HEK293T (cell line): ENCODE results near the gene ENO2.
A peak's percentile ranks its signal among the peaks of the same experiment; 100 is the strongest.
"Not testable (repeated sequence)": the region's sequence is repeated elsewhere in the genome, so short reads cannot be mapped to it uniquely, and the experiment has no call there.

Experiments
- CTCF ChIA-PET: fragments of 350-600 bp; formaldehyde crosslinking; extraction: SDS; loops from one replicate; lab custom pipeline; 2021; ENCODE audit warnings: antibody characterized with exemption, inconsistent platforms; lab: Yijun Ruan, JAX
- POLR2A ChIA-PET: fragments of 350-600 bp; formaldehyde crosslinking; extraction: SDS; loops from one replicate; lab custom pipeline; 2020; ENCODE audit warnings: antibody characterized with exemption, inconsistent platforms; lab: Yijun Ruan, JAX
- DNase-seq: peaks from one replicate; pipeline ENCODE4 v3.0.0; 2012; ENCODE audit warnings: mixed read lengths; ENCODE audit errors: extremely low spot score
- ARNT ChIP-seq: fragments of 450-650 bp; IDR thresholded peaks from 2 replicates; pipeline ENCODE4 v1.6.1; 2017; ENCODE audit warnings: mild to moderate bottlenecking
- BHLHE40 ChIP-seq: fragments of 450-650 bp; IDR thresholded peaks from 2 replicates; pipeline ENCODE4 v1.6.1; 2016; ENCODE audit warnings: mild to moderate bottlenecking, moderate library complexity, borderline replicate concordance
- CTBP1 ChIP-seq: fragments of 450-650 bp; IDR thresholded peaks from 2 replicates; pipeline ENCODE4 v1.6.1; 2016; ENCODE audit warnings: borderline replicate concordance
- ELF4 ChIP-seq: fragments of 450-650 bp; IDR thresholded peaks from 2 replicates; pipeline ENCODE4 v1.6.1; 2017; ENCODE audit warnings: antibody characterized with exemption
- FOXA1 ChIP-seq: fragments of 450-650 bp; IDR thresholded peaks from 2 replicates; pipeline ENCODE4 v1.6.1; 2016; ENCODE audit warnings: mild to moderate bottlenecking
- FOXK2 ChIP-seq: fragments of 450-650 bp; IDR thresholded peaks from 2 replicates; pipeline ENCODE4 v1.6.1; 2016; ENCODE audit warnings: mild to moderate bottlenecking
- FOXM1 ChIP-seq: fragments of 450-650 bp; IDR thresholded peaks from 2 replicates; pipeline ENCODE4 v1.6.1; 2017; ENCODE audit warnings: mild to moderate bottlenecking, borderline replicate concordance
- HDGF ChIP-seq: fragments of 450-650 bp; IDR thresholded peaks from 2 replicates; pipeline ENCODE4 v1.6.1; 2017; ENCODE audit warnings: antibody characterized with exemption, borderline replicate concordance
- L3MBTL2 ChIP-seq: fragments of 450-650 bp; conservative IDR thresholded peaks from 2 replicates; pipeline ENCODE4 v1.6.1; 2016; ENCODE audit warnings: mild to moderate bottlenecking
- LEF1 ChIP-seq: fragments of 450-650 bp; IDR thresholded peaks from 2 replicates; pipeline ENCODE4 v1.6.1; 2017; ENCODE audit warnings: mild to moderate bottlenecking, borderline replicate concordance
- NFRKB ChIP-seq: fragments of 450-650 bp; IDR thresholded peaks from 2 replicates; pipeline ENCODE4 v1.6.1; 2016; ENCODE audit warnings: mild to moderate bottlenecking, moderate library complexity
- PKNOX1 ChIP-seq: fragments of 450-650 bp; IDR thresholded peaks from 2 replicates; pipeline ENCODE4 v1.6.1; 2016
- SP1 ChIP-seq: fragments of 450-650 bp; IDR thresholded peaks from 2 replicates; pipeline ENCODE4 v1.6.1; 2017
- SUZ12 ChIP-seq: fragments of 450-650 bp; IDR thresholded peaks from 2 replicates; pipeline ENCODE4 v1.6.1; 2016; ENCODE audit warnings: mild to moderate bottlenecking
- TARDBP ChIP-seq: fragments of 450-650 bp; IDR thresholded peaks from 2 replicates; pipeline ENCODE4 v1.6.1; 2016
- ZNF384 ChIP-seq: fragments of 450-650 bp; IDR thresholded peaks from 2 replicates; pipeline ENCODE4 v1.6.1; 2016

The ENO2 gene

GRCh38 chr12:6914246-6914946 is at the start of gene ENO2:
ENO2 (plus strand) TSS chr12:6914580; CDS start chr12:6915833, 1,253 bp downstream.
- CTCF ChIA-PET, result interaction anchor here (0.7 to 1.2 kb wide), 5 partner anchors 10 to 45 kb away, joined by 3 to 4 read pairs (median 4); partner anchors contain the start of gene SPSB2

GRCh38 chr12:6865307-6865706 is 49.1 kb upstream of the ENO2 start:
- DNase-seq, result not testable (repeated sequence)
- ChIA-PET POLR2A (interaction anchor here (0.9 to 12.4 kb wide), 5 partner anchors 12 to 97 kb away, joined by 3 to 214 read pairs (median 4); partner anchors contain the start of genes C12orf57, CDCA3, RNU7-1 and USP5), CTCF (interaction anchor here (0.9 to 1.4 kb wide), 2 partner anchors 26 to 79 kb away, joined by 3 read pairs; no protein-coding TSS in a partner anchor)

More at GRCh38 chr12:6914246-6914946, at the start of gene ENO2:
- no peak for DNase-seq
- POLR2A ChIA-PET, result interaction anchor here (0.6 to 4.1 kb wide), 11 partner anchors 10 to 149 kb away, joined by 3 to 33 read pairs (median 6); partner anchors contain the start of genes ATN1, C12orf57, LRRC23 and PTMS
- TF ChIP-seq TARDBP (no peak), SP1 (no peak), PKNOX1 (no peak), BHLHE40 (no peak), FOXM1 (no peak), L3MBTL2 (peak; percentile 49; the same call in 1 of the 2 replicates), FOXK2 (no peak), CTBP1 (0 out of 2 replicates have a peak, but pooled peaks have one; percentile 52), ARNT (no peak), ZNF384 (no peak), SUZ12 (no peak)

GRCh38 chr12:6866163-6866919 is 48.0 kb upstream of the ENO2 start:
- no peak for TF ChIP-seq TARDBP
- no peak for TF ChIP-seq HDGF
- TF ChIP-seq PKNOX1, result no peak
- no peak for TF ChIP-seq L3MBTL2
- no peak for TF ChIP-seq NFRKB
- no peak for TF ChIP-seq BHLHE40
- TF ChIP-seq CTBP1, result no peak
- TF ChIP-seq FOXK2, result no peak
- TF ChIP-seq ZNF384, result no peak
- no peak for TF ChIP-seq ELF4
- no peak for TF ChIP-seq LEF1
- TF ChIP-seq FOXA1, result no peak
- TF ChIP-seq FOXM1, result no peak
- no peak for TF ChIP-seq SP1
- no peak for TF ChIP-seq ARNT
- no peak for TF ChIP-seq SUZ12
- CTCF ChIA-PET, result interaction anchor here (1.4 kb wide), 1 partner anchor 25 kb away, joined by 3 read pairs; no protein-coding TSS in a partner anchor
- POLR2A ChIA-PET, result interaction anchor here (0.9 to 12.4 kb wide), 15 partner anchors 13 to 177 kb away, joined by 3 to 214 read pairs (median 5); partner anchors contain the start of genes C12orf57, CDCA3, COPS7A and MLF2
- no peak for DNase-seq

GRCh38 chr12:6866920-6867412 is 47.4 kb upstream of the ENO2 start:
- CTCF ChIA-PET, result interaction anchor here (0.6 kb wide), 2 partner anchors 193 to 328 kb away, joined by 3 to 5 read pairs; partner anchors contain the start of gene C1S
- POLR2A ChIA-PET, result interaction anchor here (0.7 to 12.4 kb wide), 21 partner anchors 14 to 242 kb away, joined by 3 to 214 read pairs (median 4); partner anchors contain the start of genes C12orf57, CDCA3, COPS7A and ENO2
- peak; percentile 30 for DNase-seq
- TF ChIP-seq FOXA1, result no peak
- no peak for TF ChIP-seq LEF1
- TF ChIP-seq BHLHE40, result no peak
- TF ChIP-seq ELF4, result no peak
- TF ChIP-seq FOXK2, result no peak
- TF ChIP-seq HDGF, result no peak
- TF ChIP-seq SUZ12, result no peak
- no peak for TF ChIP-seq L3MBTL2
- no peak for TF ChIP-seq PKNOX1
- TF ChIP-seq FOXM1, result no peak
- TF ChIP-seq CTBP1, result no peak
- TF ChIP-seq TARDBP, result no peak
- no peak for TF ChIP-seq SP1
- no peak for TF ChIP-seq ARNT
- no peak for TF ChIP-seq ZNF384
- TF ChIP-seq NFRKB, result no peak

GRCh38 chr12:6867413-6868210 is 46.8 kb upstream of the ENO2 start, which contains the start of gene TPI1:
TPI1 (plus strand) TSS chr12:6867531; CDS start chr12:6867567, 36 bp downstream.
- ChIA-PET CTCF (interaction anchor here (0.6 to 2.5 kb wide), 4 partner anchors 16 to 329 kb away, joined by 3 to 26 read pairs (median 8); partner anchors contain the start of genes C1S, CDCA3 and USP5), POLR2A (interaction anchor here (0.6 to 12.4 kb wide), 28 partner anchors 14 to 241 kb away, joined by 3 to 214 read pairs (median 5); partner anchors contain the start of genes C12orf57, CDCA3, COPS7A and ENO2)
- DNase-seq, result peak; percentile 91
- TF ChIP-seq FOXM1 (no peak), TARDBP (no peak), FOXK2 (no peak), HDGF (no peak), BHLHE40 (no peak), NFRKB (no peak), CTBP1 (no peak), ELF4 (peak; percentile 71)
